ENCODE data around the gene SERPIND1. TPM values are rescaled to one million over a fixed set of nuclear protein-coding genes. Genes with fewer than 3 reads are reported as not detected.

The SERPIND1 gene
- total RNA-seq, 4 donors from 2014 or later: 0.24 to 0.37 TPM; not detected in 2

DNA sequence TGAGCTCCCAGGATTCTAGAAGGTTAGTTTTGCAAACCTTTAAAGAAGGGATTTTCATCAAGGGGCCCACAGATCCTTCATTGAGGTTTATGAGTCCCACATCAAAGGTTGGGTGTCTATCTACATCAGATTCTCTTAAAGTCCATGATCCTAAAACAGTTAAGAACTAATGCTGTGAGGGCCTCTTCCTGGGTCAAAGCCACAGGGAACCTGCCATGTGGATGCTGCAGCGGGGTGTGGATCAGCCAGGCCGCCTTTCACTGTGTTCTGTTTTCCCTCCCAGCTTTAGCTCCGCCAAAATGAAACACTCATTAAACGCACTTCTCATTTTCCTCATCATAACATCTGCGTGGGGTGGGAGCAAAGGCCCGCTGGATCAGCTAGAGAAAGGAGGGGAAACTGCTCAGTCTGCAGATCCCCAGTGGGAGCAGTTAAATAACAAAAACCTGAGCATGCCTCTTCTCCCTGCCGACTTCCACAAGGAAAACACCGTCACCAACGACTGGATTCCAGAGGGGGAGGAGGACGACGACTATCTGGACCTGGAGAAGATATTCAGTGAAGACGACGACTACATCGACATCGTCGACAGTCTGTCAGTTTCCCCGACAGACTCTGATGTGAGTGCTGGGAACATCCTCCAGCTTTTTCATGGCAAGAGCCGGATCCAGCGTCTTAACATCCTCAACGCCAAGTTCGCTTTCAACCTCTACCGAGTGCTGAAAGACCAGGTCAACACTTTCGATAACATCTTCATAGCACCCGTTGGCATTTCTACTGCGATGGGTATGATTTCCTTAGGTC is 5.3 kb downstream of the SERPIND1 start:
- TF ChIP-seq, protein P1, sequence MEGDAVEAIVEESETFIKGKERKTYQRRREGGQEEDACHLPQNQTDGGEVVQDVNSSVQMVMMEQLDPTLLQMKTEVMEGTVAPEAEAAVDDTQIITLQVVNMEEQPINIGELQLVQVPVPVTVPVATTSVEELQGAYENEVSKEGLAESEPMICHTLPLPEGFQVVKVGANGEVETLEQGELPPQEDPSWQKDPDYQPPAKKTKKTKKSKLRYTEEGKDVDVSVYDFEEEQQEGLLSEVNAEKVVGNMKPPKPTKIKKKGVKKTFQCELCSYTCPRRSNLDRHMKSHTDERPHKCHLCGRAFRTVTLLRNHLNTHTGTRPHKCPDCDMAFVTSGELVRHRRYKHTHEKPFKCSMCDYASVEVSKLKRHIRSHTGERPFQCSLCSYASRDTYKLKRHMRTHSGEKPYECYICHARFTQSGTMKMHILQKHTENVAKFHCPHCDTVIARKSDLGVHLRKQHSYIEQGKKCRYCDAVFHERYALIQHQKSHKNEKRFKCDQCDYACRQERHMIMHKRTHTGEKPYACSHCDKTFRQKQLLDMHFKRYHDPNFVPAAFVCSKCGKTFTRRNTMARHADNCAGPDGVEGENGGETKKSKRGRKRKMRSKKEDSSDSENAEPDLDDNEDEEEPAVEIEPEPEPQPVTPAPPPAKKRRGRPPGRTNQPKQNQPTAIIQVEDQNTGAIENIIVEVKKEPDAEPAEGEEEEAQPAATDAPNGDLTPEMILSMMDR (IDR thresholded peaks at IDR 0.05): no peak
- no peak for DNase-seq (ENCODE audit: low spot score)
- ATAC-seq (ENCODE audit: low FRiP score): no peak

DNA sequence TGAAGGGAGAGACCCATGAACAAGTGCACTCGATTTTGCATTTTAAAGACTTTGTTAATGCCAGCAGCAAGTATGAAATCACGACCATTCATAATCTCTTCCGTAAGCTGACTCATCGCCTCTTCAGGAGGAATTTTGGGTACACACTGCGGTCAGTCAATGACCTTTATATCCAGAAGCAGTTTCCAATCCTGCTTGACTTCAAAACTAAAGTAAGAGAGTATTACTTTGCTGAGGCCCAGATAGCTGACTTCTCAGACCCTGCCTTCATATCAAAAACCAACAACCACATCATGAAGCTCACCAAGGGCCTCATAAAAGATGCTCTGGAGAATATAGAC is 5.9 kb downstream of the SERPIND1 start:
- TF ChIP-seq, protein P1 (IDR thresholded peaks at IDR 0.05): no peak
- DNase-seq (ENCODE audit: low spot score) (no peak), ATAC-seq (ENCODE audit: low FRiP score) (no peak)

DNA sequence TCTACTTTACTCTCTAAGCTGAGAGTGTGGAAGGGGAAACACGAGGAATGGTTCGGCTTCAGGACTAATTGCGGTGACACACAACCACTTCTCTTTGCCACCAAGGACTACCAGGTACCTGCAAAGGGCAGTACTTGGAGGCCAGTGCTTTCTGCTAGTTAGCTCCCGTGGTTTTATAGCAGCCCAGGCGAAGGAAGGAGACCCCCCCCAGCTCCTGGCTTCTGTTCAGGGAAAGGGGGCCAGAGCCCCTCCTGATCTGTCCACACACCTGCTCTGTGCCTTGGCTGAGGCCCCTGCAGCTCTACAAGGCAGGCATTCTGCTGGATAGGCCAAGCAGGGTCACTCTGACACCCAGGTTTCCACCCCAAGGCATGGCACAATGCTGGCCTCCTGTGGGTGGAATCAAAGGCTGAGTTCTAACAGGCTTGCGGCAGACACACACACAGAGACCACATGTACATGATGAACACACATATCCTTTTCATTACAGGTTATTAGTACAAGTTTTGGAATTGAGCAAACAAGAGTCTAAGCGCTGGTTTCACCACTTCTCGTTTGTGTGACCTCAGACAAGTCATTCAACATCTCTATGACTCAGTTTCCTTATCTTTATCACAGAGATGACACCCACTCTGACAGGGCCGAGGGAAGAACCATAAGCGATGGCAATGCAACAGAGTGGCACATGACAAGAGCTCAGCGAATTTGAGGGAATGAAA is 7.5 kb downstream of the SERPIND1 start:
- ATAC-seq (ENCODE audit: low FRiP score) (no peak), DNase-seq (ENCODE audit: low spot score) (no peak)
- TF ChIP-seq, protein P1 (IDR thresholded peaks at IDR 0.05): no peak

DNA sequence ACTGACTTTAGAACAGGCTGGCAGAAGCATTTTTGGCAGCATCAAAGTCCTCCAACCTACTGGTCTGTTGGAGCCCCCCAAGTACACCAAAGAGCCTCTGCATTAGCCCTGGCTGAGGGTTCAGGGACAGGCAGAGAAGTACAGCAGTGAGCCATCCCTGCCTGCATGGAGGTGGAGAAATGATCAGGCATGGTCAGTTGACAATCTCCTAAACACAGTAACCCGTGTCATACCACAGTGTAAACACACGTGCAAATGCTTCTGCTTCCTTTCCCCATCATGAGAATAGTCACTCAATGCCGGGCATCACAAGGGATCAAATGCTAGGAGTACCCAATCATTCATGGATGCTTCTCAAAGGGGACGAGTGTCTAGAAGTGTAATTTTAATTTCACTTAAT is 8.2 kb downstream of the SERPIND1 start:
- ATAC-seq (ENCODE audit: low FRiP score): no peak
- no peak for DNase-seq (ENCODE audit: low spot score)

DNA sequence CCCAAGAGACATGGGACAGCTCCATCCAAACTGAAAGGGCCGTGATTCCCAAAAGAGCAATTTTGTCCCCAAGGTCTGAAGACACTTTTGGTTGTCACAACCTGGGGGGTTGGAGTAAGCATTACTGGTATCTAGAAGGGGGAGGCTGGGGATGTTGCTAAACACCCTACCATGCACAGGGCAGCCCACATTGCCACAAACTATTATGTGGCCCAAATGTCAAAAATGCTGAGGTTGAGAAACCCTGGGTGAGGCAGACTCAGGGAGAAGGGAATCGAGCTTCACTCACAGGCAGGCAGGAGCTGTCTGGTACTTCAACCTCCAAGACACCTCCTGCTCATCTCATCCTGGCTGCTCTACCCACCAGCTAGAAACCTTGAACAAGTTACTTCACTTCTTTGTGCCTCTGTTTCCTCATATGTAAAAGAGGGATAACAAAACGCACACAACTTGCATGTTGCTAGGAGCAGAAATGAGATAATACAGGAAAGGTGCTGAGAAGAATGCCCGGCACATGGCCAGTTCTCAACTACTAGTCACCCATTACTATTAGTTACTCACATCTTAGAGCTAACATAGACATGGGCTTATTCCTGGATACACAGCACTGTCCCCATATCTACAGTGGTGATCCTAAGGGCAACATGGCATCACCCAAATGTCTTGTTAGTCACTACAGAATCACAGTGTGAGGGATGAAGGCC is 8.8 kb downstream of the SERPIND1 start:
- ATAC-seq (ENCODE audit: low FRiP score) (no peak), DNase-seq (ENCODE audit: low spot score) (no peak)
- TF ChIP-seq, protein P1 (IDR thresholded peaks at IDR 0.05): no peak

More for the DNA sequence above, 8.2 kb downstream of the SERPIND1 start:
- TF ChIP-seq, protein P1 (IDR thresholded peaks at IDR 0.05): no peak

DNA sequence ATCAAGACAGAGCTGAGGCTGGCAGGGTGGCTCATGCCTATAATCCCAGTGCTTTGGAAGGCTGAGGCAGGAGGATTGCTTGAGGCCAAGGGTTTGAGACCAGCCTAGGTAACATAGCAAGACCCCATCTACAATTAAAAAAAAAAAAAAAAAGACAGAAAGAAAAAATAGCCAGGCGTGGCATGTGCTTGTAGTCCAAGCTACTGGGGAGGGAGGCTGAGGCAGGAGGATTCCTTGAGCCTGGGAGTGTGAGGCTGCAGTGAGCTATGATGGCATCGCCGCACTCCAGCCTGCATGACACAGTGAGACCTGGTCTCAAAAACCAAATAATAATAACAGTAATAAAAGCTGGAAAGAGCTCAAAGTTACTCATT is 9.4 kb downstream of the SERPIND1 start:
- TF ChIP-seq, protein P1 (IDR thresholded peaks at IDR 0.05): no peak
- DNase-seq (ENCODE audit: low spot score): no peak
- ATAC-seq (ENCODE audit: low FRiP score): no peak

All from omental fat pad (tissue), 4 donors.